ENCODE results near the gene KDM7A. TPM values are rescaled to one million over a fixed set of nuclear protein-coding genes. Genes with fewer than 3 reads are reported as not detected.

The KDM7A gene
- total RNA-seq, 1 experiment from 2014 or later, result 12.2 TPM

- TF ChIP-seq ZNF281 (CRISPR knock-in tag; IDR thresholded peaks at IDR 0.05) (no peak), ERG (CRISPR knock-in tag; IDR thresholded peaks at IDR 0.05) (no peak), GABPB1 (CRISPR knock-in tag; IDR thresholded peaks at IDR 0.05) (no peak), HMGA2 (CRISPR knock-in tag; IDR thresholded peaks at IDR 0.05) (no peak)
Observed at GRCh38 chr7:140218656-140219055, 41.9 kb upstream of the KDM7A start (continued).

GRCh38 chr7:140217750-140218501 is 41.1 kb upstream of the KDM7A start:
- Mint-ChIP-seq H3K4me1 (peaks cover 12% of the 10 kb centered on the region), H3K27ac (no peak overlapping the region), H3K9me3 (peaks cover 31% of the 10 kb centered on the region), H3K27me3 (ENCODE audit: low read depth) (no peaks in the 10 kb centered on the region), H3K36me3 (peaks cover 8% of the 10 kb centered on the region), H3K4me3 (no peak overlapping the region)
- no peak for TF ChIP-seq ZNF396 (CRISPR knock-in tag; IDR thresholded peaks at IDR 0.05; ENCODE audit: borderline replicate concordance)
- TF ChIP-seq ETV6 (CRISPR knock-in tag; IDR thresholded peaks at IDR 0.05), result no peak
- no peak for TF ChIP-seq ZNF138 (CRISPR knock-in tag; conservative IDR thresholded peaks at IDR 0.05)
- no peak for TF ChIP-seq ZNF317 (CRISPR knock-in tag; IDR thresholded peaks at IDR 0.05; ENCODE audit: borderline replicate concordance, low read depth)
- no peak for TF ChIP-seq SOX15 (CRISPR knock-in tag; IDR thresholded peaks at IDR 0.05)
- no peak for TF ChIP-seq TEAD1 (CRISPR knock-in tag; IDR thresholded peaks at IDR 0.05)
- TF ChIP-seq ZBTB43 (CRISPR knock-in tag; IDR thresholded peaks at IDR 0.05), result no peak
- TF ChIP-seq MLX (CRISPR knock-in tag; IDR thresholded peaks at IDR 0.05), result no peak
- ChIA-PET POLR2A (no interaction called here), CTCF (interaction anchor here (0.6 kb wide), 1 partner anchor 12 kb away, joined by 3 read pairs; no protein-coding TSS in a partner anchor)
- DNase-seq (ENCODE audit: low spot score) (no peak), ATAC-seq (no peak)

GRCh38 chr7:140215281-140215680 is 38.5 kb upstream of the KDM7A start:
- Mint-ChIP-seq H3K4me1 (peaks cover 12% of the 10 kb centered on the region), H3K27ac (no peak overlapping the region), H3K9me3 (peaks cover 31% of the 10 kb centered on the region), H3K36me3 (peaks cover 8% of the 10 kb centered on the region), H3K4me3 (no peak overlapping the region), H3K27me3 (ENCODE audit: low read depth) (no peaks in the 10 kb centered on the region)
- CTCF ChIA-PET, result no interaction called here
- POLR2A ChIA-PET, result no interaction called here
- no peak for ATAC-seq
- DNase-seq (ENCODE audit: low spot score), result no peak
- TF ChIP-seq HMGXB4 (CRISPR knock-in tag; IDR thresholded peaks at IDR 0.05) (no peak), ATF3 (CRISPR knock-in tag; conservative IDR thresholded peaks at IDR 0.05) (no peak), SMAD3 (CRISPR knock-in tag; IDR thresholded peaks at IDR 0.05; ENCODE audit: borderline replicate concordance) (no peak), ZNF532 (CRISPR knock-in tag; IDR thresholded peaks at IDR 0.05; ENCODE audit: borderline replicate concordance) (no peak), JAZF1 (CRISPR knock-in tag; IDR thresholded peaks at IDR 0.05) (no peak), ZNF138 (CRISPR knock-in tag; conservative IDR thresholded peaks at IDR 0.05) (no peak), ZNF512 (CRISPR knock-in tag; IDR thresholded peaks at IDR 0.05; ENCODE audit: borderline replicate concordance) (no peak)
